ENCODE measurements around the gene PRKAR1B. TPM values are rescaled to one million over a fixed set of nuclear protein-coding genes. Genes with fewer than 3 reads are reported as not detected.

Gene PRKAR1B
- total RNA-seq, 2 experiments from 2014 or later: 22.5 to 41.6 TPM

- Histone ChIP-seq H3K9me3 (ENCODE audit: low read length) (peaks cover 9% of the 10 kb centered on the region; the same call in 1 of the 2 replicates), H3K36me3 (ENCODE audit: insufficient read depth, low read length) (peaks cover 47% of the 10 kb centered on the region), H3K4me1 (ENCODE audit: insufficient read depth, low read length, poor library complexity, severe bottlenecking) (no peaks in the 10 kb centered on the region), H2AFZ (ENCODE audit: low read length) (no peak overlapping the region), H3K4me2 (ENCODE audit: low read length) (no peak overlapping the region), H3K27ac (ENCODE audit: low read depth, low read length, poor library complexity, severe bottlenecking) (no peak overlapping the region), H3K9me2 (ENCODE audit: insufficient read depth, low read length) (no peaks in the 10 kb centered on the region), H3K79me2 (ENCODE audit: insufficient read depth, low read depth, low read length) (no peaks in the 10 kb centered on the region), H4K20me1 (ENCODE audit: insufficient read depth, low read length) (no peaks in the 10 kb centered on the region), H3K4me3 (ENCODE audit: low read depth, low read length, poor library complexity, severe bottlenecking) (no peak overlapping the region)
- TF ChIP-seq CTCF (conservative IDR thresholded peaks at IDR 0.05; ENCODE audit: low read length): no peak
- TF ChIP-seq EZH2phosphoT487 (IDR thresholded peaks at IDR 0.05; ENCODE audit: borderline replicate concordance, low read depth, low read length): no peak
- CTCF ChIA-PET (ENCODE audit: unreplicated experiment): no interaction called here
- intact Hi-C loops (cut with micrococcal nuclease; ENCODE audit: unreplicated experiment): no loop called here
- BruUV-seq (replicated peaks): no TSS peak
- POLR2A ChIA-PET: no interaction called here
- no peak for DNase-seq (ENCODE audit: low spot score)
These were observed 19.6 kb downstream of the PRKAR1B start for GRCh38 chr7:707296-708000.

- Histone ChIP-seq H3K4me2 (ENCODE audit: low read length) (no peak overlapping the region), H3K9me2 (ENCODE audit: insufficient read depth, low read length) (no peaks in the 10 kb centered on the region), H2AFZ (ENCODE audit: low read length) (no peak overlapping the region), H3K9me3 (ENCODE audit: low read length) (peaks cover 9% of the 10 kb centered on the region; the same call in 1 of the 2 replicates), H3K79me2 (ENCODE audit: insufficient read depth, low read depth, low read length) (no peaks in the 10 kb centered on the region), H3K4me3 (ENCODE audit: low read depth, low read length, poor library complexity, severe bottlenecking) (no peak overlapping the region), H3K4me1 (ENCODE audit: insufficient read depth, low read length, poor library complexity, severe bottlenecking) (no peaks in the 10 kb centered on the region), H4K20me1 (ENCODE audit: insufficient read depth, low read length) (no peaks in the 10 kb centered on the region), H3K27ac (ENCODE audit: low read depth, low read length, poor library complexity, severe bottlenecking) (no peak overlapping the region), H3K36me3 (ENCODE audit: insufficient read depth, low read length) (peaks cover 54% of the 10 kb centered on the region)
- ChIA-PET CTCF (ENCODE audit: unreplicated experiment) (no interaction called here), POLR2A (no interaction called here)
- no peak for DNase-seq (ENCODE audit: low spot score)
- TF ChIP-seq CTCF (conservative IDR thresholded peaks at IDR 0.05; ENCODE audit: low read length): no peak
- no peak for TF ChIP-seq EZH2phosphoT487 (IDR thresholded peaks at IDR 0.05; ENCODE audit: borderline replicate concordance, low read depth, low read length)
- no TSS peak for BruUV-seq (replicated peaks)
- intact Hi-C loops (cut with micrococcal nuclease; ENCODE audit: unreplicated experiment): no loop called here
These were observed 20.4 kb downstream of the PRKAR1B start for GRCh38 chr7:706721-707120.

GRCh38 chr7:703049-703448, 24.0 kb downstream of the PRKAR1B start:
- CTCF ChIA-PET (ENCODE audit: unreplicated experiment): no interaction called here
- POLR2A ChIA-PET: no interaction called here

More at GRCh38 chr7:703049-703448, 24.0 kb downstream of the PRKAR1B start:
- Histone ChIP-seq H3K4me1 (ENCODE audit: insufficient read depth, low read length, poor library complexity, severe bottlenecking) (no peaks in the 10 kb centered on the region), H3K9me2 (ENCODE audit: insufficient read depth, low read length) (no peaks in the 10 kb centered on the region), H2AFZ (ENCODE audit: low read length) (no peak overlapping the region), H3K79me2 (ENCODE audit: insufficient read depth, low read depth, low read length) (no peaks in the 10 kb centered on the region), H3K9me3 (ENCODE audit: low read length) (peaks cover 9% of the 10 kb centered on the region; the same call in 1 of the 2 replicates), H3K27ac (ENCODE audit: low read depth, low read length, poor library complexity, severe bottlenecking) (no peak overlapping the region), H3K36me3 (ENCODE audit: insufficient read depth, low read length) (peaks cover 70% of the 10 kb centered on the region), H3K4me3 (ENCODE audit: low read depth, low read length, poor library complexity, severe bottlenecking) (no peak overlapping the region), H3K4me2 (ENCODE audit: low read length) (no peak overlapping the region), H4K20me1 (ENCODE audit: insufficient read depth, low read length) (no peaks in the 10 kb centered on the region)
- no peak for TF ChIP-seq EZH2phosphoT487 (IDR thresholded peaks at IDR 0.05; ENCODE audit: borderline replicate concordance, low read depth, low read length)
- TF ChIP-seq CTCF (conservative IDR thresholded peaks at IDR 0.05; ENCODE audit: low read length): no peak
- DNase-seq (ENCODE audit: low spot score): no peak
- intact Hi-C loops (cut with micrococcal nuclease; ENCODE audit: unreplicated experiment): no loop called here
- no TSS peak for BruUV-seq (replicated peaks)
